Smooth muscle cell (in vitro differentiated cells): ENCODE data around the gene KPNA3. TPM values are rescaled to one million over a fixed set of nuclear protein-coding genes. Genes with fewer than 3 reads are reported as not detected.

Experiments used
- DNase-seq: peaks from one replicate; lab custom pipeline; 2025; ENCODE audit not compliant: unreplicated experiment; lab: John Stamatoyannopoulos, UW
- H2AFZ ChIP-seq: fragments of 200-600 bp; sonication (generic); 2 replicates; pipeline ENCODE4 v1.6.0; 2016; ENCODE audit warnings: antibody characterized with exemption, low read depth, mild to moderate bottlenecking
- H3F3A ChIP-seq: fragments of 200-600 bp; sonication (generic); 2 replicates; pipeline ENCODE4 v1.6.0; 2017; ENCODE audit warnings: antibody characterized with exemption, low read depth
- H3K27ac ChIP-seq: fragments of 200-600 bp; sonication (generic); 2 replicates; pipeline ENCODE4 v1.5.1; 2016; ENCODE audit warnings: low read depth, mild to moderate bottlenecking
- H3K27me3 ChIP-seq: fragments of 200-600 bp; sonication (generic); 2 replicates; pipeline ENCODE4 v1.6.1; 2016; ENCODE audit warnings: low read depth, mild to moderate bottlenecking
- H3K36me3 ChIP-seq: fragments of 200-600 bp; sonication (generic); 2 replicates; pipeline ENCODE4 v1.5.1; 2016; ENCODE audit warnings: low read depth
- H3K4me1 ChIP-seq: fragments of 200-600 bp; sonication (generic); 2 replicates; pipeline ENCODE4 v1.5.1; 2016; ENCODE audit warnings: low read depth
- H3K4me2 ChIP-seq: fragments of 200-600 bp; sonication (generic); 2 replicates; pipeline ENCODE4 v1.6.0; 2016; ENCODE audit warnings: mild to moderate bottlenecking
- H3K4me3 ChIP-seq: fragments of 200-600 bp; sonication (generic); 2 replicates; pipeline ENCODE4 v1.5.1; 2016; ENCODE audit warnings: mild to moderate bottlenecking
- H3K79me2 ChIP-seq: fragments of 200-600 bp; sonication (generic); 2 replicates; pipeline ENCODE4 v1.6.0; 2016; ENCODE audit warnings: low read depth, mild to moderate bottlenecking
- H3K9ac ChIP-seq: fragments of 200-600 bp; sonication (generic); 2 replicates; pipeline ENCODE4 v1.6.0; 2016; ENCODE audit warnings: low read depth
- H3K9me3 ChIP-seq: fragments of 200-600 bp; sonication (generic); replicated peaks from 2 replicates; pipeline ENCODE4 v1.5.1; 2016; ENCODE audit warnings: low read depth
- H4K20me1 ChIP-seq: fragments of 200-600 bp; sonication (generic); 2 replicates; pipeline ENCODE4 v1.6.0; 2016; ENCODE audit warnings: low read depth
- CTCF ChIP-seq: fragments of 200-600 bp; sonication (generic); IDR thresholded peaks from 2 replicates; pipeline ENCODE4 v1.5.1; 2017; ENCODE audit warnings: borderline replicate concordance, mild to moderate bottlenecking, antibody characterized with exemption; ENCODE audit not compliant: insufficient read depth, poor library complexity, severe bottlenecking
- WGBS: methylation state at CpG from one replicate; pipeline ENCODE4 v1.1.7; 2016; ENCODE audit warnings: low lambda C conversion rate; 5-methylcytosine and 5-hydroxymethylcytosine counted together
- polyA plus RNA-seq: library from polyadenylated mRNA; unstranded; fragments of >200 nt; fragmentation: Nextera tagmentation; extraction: Ambion mirVana; gene quantifications from 2 replicates; pipeline ENCODE4 v1.2.1, GENCODE V29; 2016
- total RNA-seq: library from RNA; depleted of rRNA; stranded (reverse); fragments of >200 nt; gene quantifications from 2 replicates; pipeline ENCODE4 v1.2.3, GENCODE V29; 2014

KPNA3 gene
- total and polyA plus RNA-seq, 2 experiments from 2014 or later: 22.7 to 38.9 TPM

DNA sequence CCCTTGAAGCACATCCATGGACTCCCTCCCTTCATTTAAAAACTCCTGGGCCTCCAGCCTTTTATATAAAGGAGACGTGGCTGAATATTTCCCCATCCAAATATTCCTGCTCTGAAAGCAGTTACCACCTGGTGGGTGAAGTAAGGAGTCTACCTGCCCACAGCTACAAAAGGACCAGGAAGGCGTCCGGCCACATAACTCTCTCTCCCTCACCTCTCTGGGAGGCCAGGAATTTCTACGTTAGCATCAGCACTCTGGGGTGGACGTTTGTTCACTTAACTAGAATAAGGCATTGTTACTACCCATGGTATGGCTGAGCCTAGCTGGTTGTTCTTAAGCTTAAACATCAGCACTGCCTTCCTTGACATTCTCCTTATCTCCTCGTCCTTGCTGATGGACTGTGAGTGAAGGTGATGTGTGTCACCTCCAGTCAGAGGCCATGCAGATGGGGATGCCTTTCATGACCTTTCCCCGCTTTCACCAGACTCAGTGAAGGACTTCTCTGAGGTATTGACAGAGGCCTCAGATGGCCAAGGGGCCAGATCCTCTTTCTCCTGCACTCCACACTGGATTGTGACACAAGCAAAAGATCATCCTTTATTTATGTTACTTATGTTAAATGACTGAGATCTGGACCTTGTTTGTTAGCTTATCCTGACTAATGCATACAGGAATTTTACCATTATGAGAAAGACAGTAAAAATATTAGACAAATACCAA is 22.2 kb upstream of the KPNA3 start:
- no peak overlapping the region for H2AFZ ChIP-seq
- H3K27ac ChIP-seq: no peak overlapping the region

GRCh38 chr13:49812812-49813211 is 20.3 kb upstream of the KPNA3 start:
- DNase-seq: no peak
- Histone ChIP-seq H3K79me2 (no peaks in the 10 kb centered on the region), H3K4me2 (no peak overlapping the region), H3K36me3 (no peaks in the 10 kb centered on the region), H3K4me3 (no peak overlapping the region), H4K20me1 (no peaks in the 10 kb centered on the region), H3K9ac (no peak overlapping the region), H3F3A (no peaks in the 10 kb centered on the region), H3K4me1 (no peaks in the 10 kb centered on the region), H3K27ac (no peak overlapping the region), H3K27me3 (no peaks in the 10 kb centered on the region), H3K9me3 (no peaks in the 10 kb centered on the region), H2AFZ (no peak overlapping the region)
- TF ChIP-seq CTCF: no peak
- 90% methylated on average over 4 of the region's 4 CpGs for WGBS

More for the DNA sequence above, 22.2 kb upstream of the KPNA3 start:
- Histone ChIP-seq H3K4me3 (no peak overlapping the region), H3K79me2 (no peaks in the 10 kb centered on the region), H3K36me3 (no peaks in the 10 kb centered on the region), H3F3A (no peaks in the 10 kb centered on the region), H3K4me1 (no peaks in the 10 kb centered on the region), H3K4me2 (no peak overlapping the region), H3K27me3 (no peaks in the 10 kb centered on the region), H3K9ac (no peak overlapping the region), H3K9me3 (no peaks in the 10 kb centered on the region), H4K20me1 (no peaks in the 10 kb centered on the region)
- DNase-seq: no peak
- WGBS: 92% methylated on average over 7 of the region's 7 CpGs
- no peak for TF ChIP-seq CTCF

GRCh38 chr13:49811527-49811908 is 19.0 kb upstream of the KPNA3 start:
- Histone ChIP-seq H3F3A (no peaks in the 10 kb centered on the region), H3K9ac (peak overlapping the region; percentile 29), H3K27ac (peak overlapping the region; percentile 84), H3K4me2 (peak overlapping the region; percentile 79), H3K4me1 (no peaks in the 10 kb centered on the region), H3K79me2 (no peaks in the 10 kb centered on the region), H4K20me1 (no peaks in the 10 kb centered on the region), H3K4me3 (peak overlapping the region; percentile 20), H2AFZ (no peak overlapping the region), H3K9me3 (no peaks in the 10 kb centered on the region), H3K36me3 (no peaks in the 10 kb centered on the region), H3K27me3 (no peaks in the 10 kb centered on the region)
- 42% methylated on average over 4 of the region's 4 CpGs for WGBS
- TF ChIP-seq CTCF: no peak
- DNase-seq: no peak
